GM19395 (cell line): ENCODE results near the gene CAPN5.
"Not testable (repeated sequence)": the region's sequence is repeated elsewhere in the genome, so short reads cannot be mapped to it uniquely, and the experiment has no call there.

Experiments used
- ATAC-seq: cut with Tn5 transposase; IDR thresholded peaks from one replicate; pipeline ENCODE4 v1.9.1; 2021; ENCODE audit warnings: mild to moderate bottlenecking, moderate library complexity; ENCODE audit not compliant: unreplicated experiment

Gene CAPN5

DNA sequence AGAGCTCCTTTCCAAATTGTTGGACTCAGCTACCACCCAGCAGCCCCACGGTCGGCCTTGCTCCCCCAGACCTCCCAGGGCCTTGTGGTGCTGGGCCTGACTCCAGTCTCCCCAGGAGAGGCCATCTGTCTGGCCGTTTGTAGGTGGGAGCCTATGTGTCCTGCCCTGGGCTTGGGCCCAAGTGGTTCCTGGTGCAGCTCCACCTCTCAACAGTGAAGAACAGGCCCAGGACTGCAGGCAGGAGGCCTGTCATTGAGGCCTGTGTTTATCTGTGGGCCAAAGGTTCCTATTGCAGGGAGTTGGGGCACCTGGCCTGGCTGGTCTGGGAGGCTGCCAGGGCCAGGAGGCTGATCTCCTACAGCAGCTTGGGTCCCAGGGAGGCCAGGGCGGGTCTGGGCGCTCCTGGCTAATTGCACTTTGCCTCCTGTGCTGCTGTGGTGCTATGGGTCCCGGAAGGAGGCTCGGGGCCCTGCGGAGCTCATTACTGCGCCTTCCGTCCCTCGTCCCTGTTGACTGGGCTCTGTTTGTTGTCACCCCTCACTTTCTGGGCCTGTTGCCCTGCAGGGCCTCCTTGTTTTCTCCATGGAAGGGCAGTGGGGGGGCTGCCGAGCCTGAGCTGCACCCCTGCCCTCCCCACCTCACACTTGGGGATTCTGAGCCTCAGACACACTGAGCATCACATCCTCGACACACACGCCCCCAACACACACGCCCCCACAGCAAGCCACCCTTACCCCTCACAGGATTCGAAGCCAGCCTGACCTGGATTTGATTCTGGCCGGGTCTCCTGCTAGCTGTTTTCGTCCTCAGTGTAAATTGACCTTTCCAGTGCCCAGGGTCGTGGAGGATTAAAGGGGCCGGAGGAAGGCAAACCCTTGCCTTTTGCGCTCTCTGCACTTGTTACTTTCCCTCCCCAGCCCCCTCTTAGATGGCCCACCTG is 29.1 kb downstream of the CAPN5 start:
- no peak for ATAC-seq

DNA sequence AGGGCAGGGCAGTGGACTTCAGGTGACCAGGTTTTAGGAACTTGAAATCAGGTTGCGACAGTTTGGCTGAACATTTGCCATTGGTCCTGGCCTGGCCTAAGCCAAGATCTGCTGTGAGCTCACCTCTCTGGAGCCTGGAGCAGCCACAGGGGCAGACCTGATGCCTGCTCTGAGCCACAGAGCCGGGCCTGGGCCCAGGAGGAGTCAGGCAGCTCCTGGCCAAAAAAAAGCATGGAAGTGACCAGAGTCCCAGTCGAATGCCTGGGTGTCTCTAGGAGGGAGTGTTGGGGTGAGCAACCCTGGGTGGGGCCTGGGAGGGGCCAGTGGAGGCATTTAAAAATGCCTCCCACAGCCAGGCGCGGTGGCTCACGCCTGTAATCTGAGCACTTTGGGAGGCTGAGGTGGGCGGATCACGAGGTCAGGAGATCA is 29.8 kb downstream of the CAPN5 start:
- no peak for ATAC-seq

DNA sequence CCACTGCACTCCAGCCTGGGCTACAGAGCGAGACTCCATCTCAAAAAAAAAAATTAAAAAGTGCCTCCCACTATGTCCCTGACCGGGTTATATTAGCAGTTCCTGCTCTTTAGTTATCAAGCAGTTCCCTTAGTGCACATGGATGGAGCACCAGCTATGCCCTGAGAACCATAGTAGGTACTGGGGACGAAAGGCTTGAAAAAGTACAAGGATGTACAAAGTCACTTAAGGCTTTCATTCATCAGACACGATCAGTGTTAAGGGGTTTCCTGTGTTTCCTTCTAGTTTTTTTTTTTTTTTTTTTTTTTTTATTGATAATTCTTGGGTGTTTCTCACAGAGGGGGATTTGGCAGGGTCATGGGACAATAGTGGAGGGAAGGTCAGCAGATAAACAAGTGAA is 30.4 kb downstream of the CAPN5 start:
- ATAC-seq: not testable (repeated sequence)

DNA sequence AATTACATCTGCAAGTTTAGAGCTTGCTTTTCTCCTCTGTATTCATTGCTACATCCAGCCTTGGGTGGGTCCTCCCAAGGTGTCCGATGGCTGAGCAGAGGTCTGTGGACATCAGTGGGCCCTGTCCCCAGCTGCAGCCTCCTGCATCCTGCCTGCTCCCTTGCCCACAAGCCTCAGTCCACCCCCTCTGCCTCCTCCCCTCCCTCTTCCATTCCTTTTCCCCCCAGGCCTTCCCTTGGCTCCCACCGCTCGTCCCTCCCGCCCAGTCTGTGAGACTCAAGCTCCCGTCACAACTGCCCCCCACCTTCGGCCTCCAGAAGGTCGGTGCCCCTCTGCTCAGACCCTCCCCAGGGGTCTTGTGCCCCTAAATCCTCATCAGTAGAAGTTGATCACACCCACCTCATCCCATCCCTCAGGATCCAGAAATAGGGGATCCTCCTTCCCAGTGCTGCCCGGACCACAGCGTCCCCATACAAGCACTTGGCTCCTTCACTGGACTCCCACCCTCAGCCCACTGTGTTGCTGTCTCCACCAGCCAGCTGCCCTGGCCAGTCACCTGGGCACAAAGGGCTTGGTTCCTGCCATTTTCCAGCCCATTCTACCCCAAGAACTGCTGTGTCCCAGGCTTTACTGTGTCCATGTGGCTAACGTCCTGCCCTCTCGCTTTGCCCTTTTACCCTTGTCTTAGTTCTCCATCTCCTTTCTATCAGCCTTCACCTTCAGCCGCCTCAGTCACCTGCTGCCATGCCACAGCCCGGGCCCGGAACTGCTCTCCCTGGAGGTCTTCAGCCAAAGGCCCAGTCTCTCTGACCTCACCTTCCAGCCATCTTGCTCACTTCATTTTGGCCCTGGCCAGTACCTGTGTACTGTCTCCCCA is 33.6 kb downstream of the CAPN5 start:
- no peak for ATAC-seq

DNA sequence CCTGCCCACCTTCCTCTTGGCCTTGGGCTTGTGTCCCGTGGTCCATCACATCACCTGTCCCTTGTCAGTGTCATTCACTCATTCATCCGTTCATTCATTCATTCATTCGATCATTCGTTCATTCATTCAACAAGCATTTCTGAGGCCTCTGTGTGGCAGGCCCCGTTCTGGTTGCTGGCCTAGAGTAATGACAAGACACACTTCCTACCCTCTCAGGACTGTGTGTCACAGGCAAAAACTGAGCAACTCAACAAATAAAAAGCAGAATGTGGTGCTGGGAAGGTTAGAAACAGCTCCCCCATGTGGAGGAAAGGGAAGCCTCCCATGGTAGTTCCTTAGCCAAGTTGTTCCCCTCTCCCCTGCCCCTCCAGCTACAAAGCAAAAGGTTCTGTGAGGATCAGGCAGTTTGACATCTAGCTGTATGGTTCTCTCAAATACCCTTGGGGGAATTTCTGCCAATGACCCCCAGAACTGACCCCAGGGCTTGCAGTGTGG is 34.3 kb downstream of the CAPN5 start:
- ATAC-seq: no peak

DNA sequence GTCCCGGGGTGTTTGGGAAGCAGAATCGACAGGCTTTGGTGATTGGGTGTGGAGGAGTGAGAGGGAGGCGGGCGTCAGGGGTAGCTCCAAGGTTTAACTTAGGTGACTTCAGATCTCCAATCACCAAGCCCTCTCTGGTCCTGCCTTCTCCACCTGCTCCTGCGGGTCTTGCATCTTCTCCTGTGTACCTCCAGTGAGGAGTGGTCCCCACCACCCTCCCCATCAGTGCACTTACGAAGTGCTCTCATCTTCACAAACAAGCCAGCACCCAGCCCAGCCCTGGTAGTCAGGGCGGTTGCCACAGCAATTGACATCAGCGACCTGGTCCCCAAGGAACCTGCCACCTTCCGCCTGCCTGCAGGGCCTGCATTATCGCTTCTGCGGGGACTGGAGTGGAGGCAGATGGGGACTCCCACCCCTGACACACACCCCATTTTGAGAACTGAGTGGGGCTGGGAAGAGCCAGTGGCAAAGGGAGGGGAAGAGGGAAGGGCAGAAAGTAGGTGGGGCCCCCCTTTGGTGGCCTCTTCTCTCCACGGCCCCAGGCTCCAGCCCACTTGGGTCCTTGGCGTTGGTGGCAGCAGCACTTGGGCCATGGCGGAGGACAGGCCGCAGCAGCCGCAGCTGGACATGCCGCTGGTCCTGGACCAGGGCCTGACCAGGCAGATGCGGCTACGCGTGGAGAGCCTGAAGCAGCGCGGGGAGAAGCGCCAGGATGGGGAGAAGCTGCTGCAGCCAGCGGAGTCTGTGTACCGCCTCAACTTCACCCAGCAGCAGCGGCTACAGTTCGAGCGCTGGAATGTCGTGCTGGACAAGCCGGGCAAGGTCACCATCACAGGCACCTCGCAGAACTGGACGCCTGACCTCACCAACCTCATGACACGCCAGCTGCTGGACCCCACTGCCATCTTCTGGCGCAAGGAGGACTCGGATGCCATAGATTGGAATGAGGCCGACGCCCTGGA is 35.8 kb downstream of the CAPN5 start, which contains the start of gene OMP:
TSS of gene OMP (plus strand) at position 595 of the 965 bp plus-strand sequence. CDS start at position 595, 0 bp downstream.
- ATAC-seq: no peak

DNA sequence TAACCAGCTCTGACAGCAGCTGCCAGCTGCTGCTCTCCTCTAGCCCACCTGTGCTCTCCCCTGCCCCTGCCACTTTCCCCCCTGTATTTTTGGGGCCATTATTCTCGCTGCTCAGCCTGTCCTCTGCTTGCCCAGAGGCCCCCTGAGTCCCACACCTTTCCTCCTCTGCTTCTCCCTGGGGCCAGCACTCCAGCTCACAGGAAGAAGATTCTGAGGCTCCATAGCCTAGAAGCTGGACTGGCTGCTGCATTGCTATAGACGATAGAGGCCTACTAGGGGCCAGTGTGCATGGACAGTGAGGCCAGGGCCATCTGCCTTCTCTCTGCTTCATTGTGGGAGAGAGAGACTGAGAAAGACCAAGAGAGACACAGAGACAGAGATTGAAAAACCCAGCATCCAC is 36.5 kb downstream of the CAPN5 start:
- ATAC-seq: no peak

DNA sequence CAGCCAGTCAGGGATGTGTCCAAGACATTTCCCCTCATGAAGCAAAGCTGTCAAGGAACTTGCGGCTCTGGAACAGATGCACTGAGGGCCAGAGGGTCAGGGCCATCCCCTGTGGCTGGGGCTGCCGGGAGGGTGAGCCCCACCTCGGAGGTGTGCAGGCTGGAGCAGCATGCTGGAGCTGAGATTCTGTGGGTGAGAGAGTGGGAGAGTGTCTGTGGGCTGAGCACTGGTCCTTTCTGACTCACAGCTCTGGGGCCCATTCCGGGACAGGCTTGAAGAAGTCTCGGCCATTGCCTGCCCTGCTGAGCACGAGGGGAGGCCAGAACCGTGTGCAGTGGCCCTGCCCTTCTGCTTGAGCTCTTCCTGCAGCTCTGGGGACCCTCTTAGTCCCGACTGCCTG is 38.0 kb downstream of the CAPN5 start:
- ATAC-seq: no peak

DNA sequence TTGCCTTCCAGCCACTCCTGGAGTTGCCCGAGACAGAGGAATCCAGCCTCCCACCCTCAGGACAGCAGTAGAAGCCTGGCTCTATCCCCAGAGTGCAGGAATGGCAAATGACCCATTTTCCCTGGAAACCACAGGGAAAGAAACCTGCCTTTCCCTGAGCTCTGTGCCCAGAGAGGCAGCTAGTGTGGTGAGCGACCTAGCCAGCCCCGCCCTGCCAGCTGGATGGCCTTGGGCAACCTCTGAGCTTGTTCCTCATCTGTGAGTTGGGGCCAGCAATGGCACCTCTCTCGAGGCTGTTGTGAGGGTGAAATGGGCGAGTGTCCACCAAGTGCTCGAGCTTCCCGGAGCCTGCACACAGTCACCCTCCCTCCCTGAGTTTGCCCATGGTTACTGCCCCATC is 39.5 kb downstream of the CAPN5 start:
- no peak for ATAC-seq

DNA sequence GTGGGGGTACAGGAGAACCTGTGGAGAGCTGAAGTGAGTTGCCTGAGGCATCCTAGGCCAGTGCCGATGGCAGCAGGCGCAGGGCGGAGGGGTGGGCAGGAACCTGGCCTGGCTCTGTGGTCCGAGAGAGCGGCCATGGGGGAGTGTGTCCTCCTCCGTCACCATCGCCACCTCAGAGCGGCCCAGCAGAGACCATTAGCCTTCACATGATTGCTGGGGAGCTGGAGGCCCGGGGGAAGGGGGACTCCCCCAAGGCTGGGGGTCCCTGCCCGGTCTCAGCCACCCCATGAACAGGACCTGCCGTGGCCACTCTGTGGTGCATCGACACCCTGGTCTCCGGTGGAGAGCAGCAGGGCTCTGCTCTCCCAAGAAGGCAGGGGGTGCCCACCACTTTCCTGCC is 40.0 kb downstream of the CAPN5 start:
- ATAC-seq: no peak

DNA sequence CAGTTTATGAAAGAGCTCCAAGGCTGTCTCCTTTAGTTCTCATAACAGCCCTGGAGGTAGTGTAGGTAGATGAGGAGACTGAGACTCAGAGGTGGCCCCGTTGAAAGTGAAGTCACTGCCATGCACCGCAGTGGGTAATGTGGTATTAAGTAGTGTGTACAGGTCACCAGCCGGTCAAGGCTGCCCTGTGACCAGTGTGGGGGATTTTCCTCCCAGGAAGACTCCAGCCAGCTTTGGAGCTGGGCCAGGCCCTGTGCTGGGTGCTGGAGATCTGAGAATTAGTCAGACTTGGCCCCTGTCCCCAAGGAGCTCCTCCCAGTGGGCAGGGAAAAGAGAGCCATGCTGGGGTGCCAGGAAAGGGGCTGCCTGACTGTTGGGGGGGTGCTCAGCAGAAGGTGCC is 41.2 kb downstream of the CAPN5 start:
- ATAC-seq: no peak

DNA sequence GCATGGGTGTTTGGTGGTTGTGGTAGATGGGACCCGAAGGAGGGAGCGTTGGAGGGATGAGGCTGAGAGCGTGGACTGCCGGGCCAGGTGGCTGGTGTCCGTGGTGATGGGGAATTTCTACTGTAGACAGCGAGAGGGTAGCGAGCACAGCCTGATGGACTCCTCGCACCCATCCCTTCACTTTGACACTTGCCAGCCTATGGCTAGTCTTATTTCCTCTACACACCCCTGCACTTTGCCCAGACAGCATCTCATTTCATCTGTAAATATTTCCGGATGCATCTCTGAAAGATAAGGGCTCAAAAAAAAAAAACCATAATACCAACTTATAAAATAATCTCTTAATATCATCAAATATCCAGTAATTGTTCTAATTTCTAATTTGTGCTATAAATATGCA is 41.7 kb downstream of the CAPN5 start:
- ATAC-seq: no peak

DNA sequence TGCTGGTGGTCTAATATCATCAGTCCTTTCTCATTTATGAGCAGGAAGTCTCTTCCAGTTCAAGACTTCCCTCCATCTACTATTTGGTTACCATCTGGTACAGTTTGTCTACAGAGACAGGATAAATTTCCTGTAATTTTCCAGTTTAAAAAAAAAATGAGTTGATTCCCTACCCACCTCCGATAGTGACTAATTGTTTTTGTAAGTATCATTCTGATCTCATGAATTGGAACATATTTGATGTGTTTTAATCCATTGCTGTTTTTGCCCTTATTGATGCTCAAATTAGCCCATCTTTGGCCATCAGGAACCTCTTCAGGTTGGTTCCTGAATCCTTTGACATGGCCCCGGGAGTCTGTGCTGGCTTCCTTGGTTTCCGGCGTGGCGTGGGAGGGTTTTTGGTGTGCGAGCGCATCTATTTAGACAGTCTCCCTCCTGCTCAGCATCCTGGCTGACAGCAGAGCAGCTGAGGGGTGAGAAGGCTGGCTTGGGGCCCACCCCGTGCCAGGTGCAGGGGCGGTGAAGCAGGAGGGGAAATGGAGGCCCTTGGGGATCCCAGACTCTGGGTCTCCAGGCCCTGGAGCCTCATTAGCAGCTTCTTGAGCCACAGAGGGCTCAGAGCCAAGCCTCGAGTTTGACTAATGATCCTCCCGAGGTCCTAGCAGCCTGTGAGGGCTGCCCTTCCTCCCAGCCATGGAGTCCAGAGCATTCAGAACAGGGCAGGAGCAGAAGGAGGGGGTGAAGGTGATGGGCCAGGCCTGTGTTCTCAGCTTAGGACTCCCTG is 42.7 kb downstream of the CAPN5 start:
- no peak for ATAC-seq

DNA sequence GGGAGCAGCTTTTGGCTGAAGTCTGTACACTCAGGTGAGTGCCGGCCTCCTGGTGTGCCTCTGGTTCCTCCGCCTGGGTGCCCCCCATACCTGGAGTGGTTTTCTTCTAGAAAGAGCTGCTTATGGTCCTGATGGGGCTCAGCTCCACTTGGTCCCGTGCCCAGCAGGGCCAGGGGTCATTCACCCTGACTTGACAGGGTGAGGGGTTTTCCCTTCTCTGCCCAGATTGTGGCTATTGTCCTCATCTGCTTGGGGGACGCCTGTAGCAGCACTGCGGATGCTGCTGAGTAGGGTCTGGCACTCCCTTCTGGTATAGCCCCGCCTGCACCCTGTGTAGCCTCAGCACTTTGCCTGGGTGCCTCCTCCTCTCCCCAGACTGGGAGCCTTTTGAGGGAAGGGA is 44.1 kb downstream of the CAPN5 start:
- ATAC-seq: no peak

DNA sequence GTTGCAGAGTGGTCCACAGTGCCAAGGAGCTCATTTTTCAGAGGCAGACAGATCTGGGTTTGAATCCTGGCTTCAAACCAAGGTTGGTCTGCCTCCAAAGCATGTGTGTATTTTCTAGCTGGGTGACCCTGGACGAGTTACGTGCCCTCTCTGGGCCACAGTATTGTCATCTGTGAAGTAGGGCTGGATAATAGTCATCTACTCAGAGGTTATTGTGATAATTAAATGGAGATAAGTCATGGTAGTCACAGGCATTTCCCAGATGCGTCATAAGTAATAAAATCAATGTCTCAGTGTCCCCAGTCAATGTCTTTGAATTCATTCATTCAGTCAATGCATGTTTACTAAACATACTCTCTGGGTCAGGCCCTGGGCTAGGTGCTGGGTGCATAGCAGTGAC is 44.5 kb downstream of the CAPN5 start:
- ATAC-seq: no peak

DNA sequence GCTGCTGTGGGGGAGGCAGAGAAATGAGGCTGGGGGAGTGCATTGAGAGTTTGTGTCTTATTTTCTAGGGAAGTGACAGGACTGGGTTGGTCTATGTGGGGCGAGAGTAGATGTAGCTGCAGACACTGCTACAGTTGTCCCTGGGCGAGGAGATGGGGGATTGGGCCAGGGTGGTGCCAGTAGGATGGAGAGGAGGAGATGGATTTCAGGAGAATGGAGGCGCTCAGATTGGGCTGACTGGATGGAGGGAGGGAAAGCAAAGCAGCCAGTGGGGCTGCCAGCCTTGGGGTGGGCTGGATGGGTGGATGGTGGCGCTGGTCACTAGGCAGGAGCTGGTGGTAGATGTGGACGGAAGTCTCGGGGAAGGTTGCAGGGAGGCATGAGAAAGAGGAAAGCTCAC is 45.2 kb downstream of the CAPN5 start:
- no peak for ATAC-seq

DNA sequence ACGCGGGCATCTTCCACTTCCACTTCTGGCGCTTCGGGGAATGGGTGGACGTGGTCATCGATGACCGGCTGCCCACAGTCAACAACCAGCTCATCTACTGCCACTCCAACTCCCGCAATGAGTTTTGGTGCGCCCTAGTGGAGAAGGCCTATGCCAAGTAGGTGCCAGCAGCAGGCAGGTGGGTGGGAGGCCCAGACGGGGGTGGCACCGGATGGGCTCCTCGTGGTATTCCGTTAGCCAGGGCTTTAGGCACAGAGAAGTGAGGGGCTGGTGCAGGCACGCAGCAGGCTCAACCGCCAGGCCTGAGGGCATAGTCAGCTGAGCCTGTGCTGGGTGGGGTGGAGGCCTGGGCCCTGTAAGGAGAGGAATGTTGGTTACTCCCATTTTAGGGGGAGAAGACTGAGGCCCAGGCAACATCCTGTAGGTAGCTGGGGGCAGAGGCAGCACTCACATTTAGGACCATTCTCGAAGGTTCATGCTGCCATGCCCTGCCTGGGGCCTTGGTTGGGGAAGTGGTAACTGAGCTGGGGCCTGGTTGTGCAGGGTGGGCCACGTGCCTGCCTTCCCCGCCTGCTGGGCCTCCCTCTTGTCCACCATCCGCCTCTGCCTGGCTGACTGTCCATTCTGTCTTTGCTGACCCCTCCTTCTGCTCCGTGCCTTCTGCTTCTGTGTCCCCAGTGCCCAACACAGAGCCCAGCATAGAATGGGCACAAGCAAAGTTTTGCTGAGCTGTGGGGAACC is 46.0 kb downstream of the CAPN5 start:
- ATAC-seq: no peak

DNA sequence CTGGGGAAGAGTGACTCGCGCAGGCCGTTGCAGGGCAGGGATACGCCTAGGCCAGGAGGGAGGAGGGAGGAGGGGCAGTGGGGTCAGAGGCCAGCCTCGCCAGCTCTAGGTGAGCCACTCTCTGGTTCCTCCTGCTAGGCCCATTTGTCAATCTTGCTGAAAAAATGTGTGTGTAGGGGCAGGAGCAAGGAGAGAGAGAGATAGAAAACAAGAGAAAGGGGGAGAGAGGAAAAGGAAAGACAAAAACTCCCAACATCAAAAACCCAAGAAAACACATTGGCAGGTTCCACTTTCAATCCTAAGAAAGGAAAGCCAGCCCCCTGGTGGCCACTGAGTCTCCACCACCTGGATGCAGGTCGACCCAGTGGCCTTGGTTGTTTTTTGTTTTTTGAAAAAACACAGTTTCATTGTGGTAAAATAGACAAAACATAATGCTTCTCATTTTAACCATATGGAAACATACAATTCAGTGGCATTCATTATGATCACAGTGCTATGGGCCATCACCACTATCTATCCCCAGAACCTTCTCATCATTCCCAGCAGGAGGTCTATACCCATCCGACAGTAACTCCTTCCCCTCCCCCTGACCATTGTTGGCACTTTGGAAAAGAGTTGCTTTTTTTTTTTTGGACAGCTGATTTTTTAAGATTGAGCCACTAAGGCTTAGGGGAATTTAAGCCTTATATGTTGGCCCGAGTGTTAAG is 46.8 kb downstream of the CAPN5 start:
- no peak for ATAC-seq
